Stimulated activated CD4-positive, alpha-beta T cell treated with anti-CD3 and anti-CD28 coated beads, Interleukin-4, amount 100 ng/mL, for 24 hours (primary cell): ENCODE results near the gene PLEKHG1.

Experiments
- DNase-seq: peaks from one replicate; pipeline ENCODE4 v3.0.0-alpha.2; 2020

The PLEKHG1 gene

DNA sequence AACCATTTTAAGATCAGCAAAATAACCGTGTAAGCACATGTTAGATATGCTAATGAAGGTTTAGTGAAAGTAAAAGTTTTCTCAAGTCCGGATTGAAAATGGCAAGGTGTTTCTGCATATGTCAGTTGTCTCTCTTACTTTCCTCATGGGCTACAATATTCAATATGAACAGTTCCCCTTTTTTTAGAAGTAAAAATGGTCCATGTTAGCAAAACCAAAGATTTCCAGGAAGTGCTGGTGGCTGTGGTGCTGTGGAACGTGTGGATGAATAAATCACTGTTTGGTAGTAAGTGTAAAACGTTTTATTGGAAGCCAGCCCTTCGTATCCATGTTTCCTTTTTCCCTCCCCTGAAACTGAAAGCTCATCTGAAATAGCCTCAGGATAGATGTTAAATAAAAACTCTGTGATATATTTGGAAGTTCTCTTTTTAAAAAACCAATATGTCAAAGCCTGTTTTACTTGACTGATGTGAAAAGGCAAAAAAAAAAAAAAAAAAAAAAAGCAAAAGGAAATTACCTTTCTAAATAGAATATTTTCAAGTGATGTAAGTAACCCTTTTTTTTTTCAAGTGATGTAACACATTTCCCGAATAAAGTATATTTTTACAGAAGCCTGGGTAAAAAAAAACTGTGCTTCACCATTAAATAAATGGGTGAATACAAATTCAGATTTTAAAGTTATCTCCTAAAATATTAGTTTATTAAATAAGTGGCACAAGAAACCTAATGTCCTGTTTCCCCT, 41.9 kb downstream of the PLEKHG1 start:
- no peak for DNase-seq

- DNase-seq, result no peak
Observed at GRCh38 chr6:150646228-150646627, 46.5 kb downstream of the PLEKHG1 start.

DNA sequence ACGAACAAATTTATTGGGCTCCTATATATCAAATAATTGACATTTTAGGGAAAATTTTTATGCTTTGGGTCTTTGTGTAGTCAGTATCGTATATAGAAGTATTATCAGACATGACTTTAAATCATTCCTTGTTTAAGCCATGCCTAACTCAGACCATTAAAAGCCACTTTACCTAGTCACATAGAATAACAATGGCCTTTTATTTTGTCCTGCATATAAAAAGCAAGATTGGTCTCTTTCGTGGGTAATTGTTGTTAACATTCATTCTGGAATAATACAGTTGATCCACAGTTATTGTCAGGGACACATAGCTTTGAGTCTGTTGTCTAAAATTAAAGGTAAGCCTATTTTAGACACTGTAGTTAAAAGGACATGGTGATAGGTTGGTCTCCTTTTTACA, 47.4 kb downstream of the PLEKHG1 start:
- DNase-seq, result no peak
